HepG2 (cell line): ENCODE data around the gene ETHE1. TPM values are rescaled to one million over a fixed set of nuclear protein-coding genes. Genes with fewer than 3 reads are reported as not detected.

ENCODE experiments used
- ARNT ChIP-seq: fragments of 450-650 bp; IDR thresholded peaks from 2 replicates; pipeline ENCODE4 v1.6.1; 2017
- BHLHE40 ChIP-seq: IDR thresholded peaks from 2 replicates; pipeline ENCODE4 v1.6.1; 2011; ENCODE audit warnings: low read length, improper control_type of control experiment
- CENPX ChIP-seq: sonication (generic); formaldehyde crosslinking; IDR thresholded peaks from 2 replicates; pipeline ENCODE4 v1.9.0; 2021; ENCODE audit warnings: mild to moderate bottlenecking, missing genetic modification reagents, moderate library complexity
- DPF2 ChIP-seq: sonication (generic); formaldehyde crosslinking; IDR thresholded peaks from 2 replicates; pipeline ENCODE4 v1.4.0; 2020; ENCODE audit warnings: mild to moderate bottlenecking, low read depth, missing genetic modification reagents, borderline replicate concordance
- KDM1A ChIP-seq: IDR thresholded peaks from 2 replicates; pipeline ENCODE4 v1.6.1; 2016; ENCODE audit warnings: missing compliant biosample characterization
- ZNF3 ChIP-seq: IDR thresholded peaks from 2 replicates; pipeline ENCODE4 v1.7.0; 2017; ENCODE audit warnings: inconsistent platforms
- ZNF883 ChIP-seq: sonication (generic); formaldehyde crosslinking; IDR thresholded peaks from 2 replicates; pipeline ENCODE4 v1.5.1; 2020; ENCODE audit warnings: mild to moderate bottlenecking, missing genetic modification reagents; ENCODE audit errors: not compliant biosample characterization
- polyA plus RNA-seq, 8 experiments: library from polyadenylated mRNA; depleted of rRNA in 3 of 8; stranded (reverse) in 7 of 8; unstranded in 1 of 8; fragments of >200 nt; fragmentation: Illumina TruSeq in 4 of 8; extraction: Trizol in 4 of 8; gene quantifications; 2 replicates each; pipeline versions ENCODE4 v1.2.1 to v1.2.3, GENCODE V29; 2011 to 2016; ENCODE audit warnings: low read depth in 4 of 8, missing spikeins in 1 of 8, mixed read lengths in 1 of 8; ENCODE audit not compliant: insufficient read depth in 1 of 8
- total RNA-seq, 5 experiments: library from RNA; depleted of rRNA; stranded (reverse); fragments of >200 nt; fragmentation: Illumina TruSeq; extraction: Trizol; gene quantifications; 2 replicates each; pipeline ENCODE4 v1.2.3, GENCODE V29; 2016; ENCODE audit warnings: low read depth in 1 of 5
- TF ChIP-seq, protein P1 (sequence below): sonication (generic); formaldehyde crosslinking; IDR thresholded peaks from 2 replicates; pipeline ENCODE4 v1.4.0; 2020; ENCODE audit warnings: mild to moderate bottlenecking, missing genetic modification reagents
- TF ChIP-seq, protein P2 (sequence below): fragments of 450-650 bp; IDR thresholded peaks from 2 replicates; pipeline ENCODE4 v1.6.1; 2017
- TF ChIP-seq, protein P3 (sequence below): sonication (generic); formaldehyde crosslinking; IDR thresholded peaks from 2 replicates; pipeline ENCODE4 v1.4.0; 2020; ENCODE audit warnings: missing genetic modification reagents
- TF ChIP-seq, protein P4 (sequence below): IDR thresholded peaks from 2 replicates; pipeline ENCODE4 v1.6.1; 2012; ENCODE audit warnings: inconsistent platforms
- TF ChIP-seq, protein P5 (sequence below): sonication (generic); formaldehyde crosslinking; IDR thresholded peaks from 2 replicates; pipeline ENCODE4 v1.4.0; 2020; ENCODE audit warnings: missing genetic modification reagents, borderline replicate concordance
- TF ChIP-seq, protein P6 (sequence below): sonication (generic); formaldehyde crosslinking; conservative IDR thresholded peaks from 2 replicates; pipeline ENCODE4 v1.4.0; 2020; ENCODE audit warnings: missing genetic modification reagents

ETHE1 gene
- total and polyA plus RNA-seq, 2 of the 13 experiments (the other 11 are each of a cell fraction or from before 2014, with no cell fraction given): 32.5 to 58.4 TPM

DNA sequence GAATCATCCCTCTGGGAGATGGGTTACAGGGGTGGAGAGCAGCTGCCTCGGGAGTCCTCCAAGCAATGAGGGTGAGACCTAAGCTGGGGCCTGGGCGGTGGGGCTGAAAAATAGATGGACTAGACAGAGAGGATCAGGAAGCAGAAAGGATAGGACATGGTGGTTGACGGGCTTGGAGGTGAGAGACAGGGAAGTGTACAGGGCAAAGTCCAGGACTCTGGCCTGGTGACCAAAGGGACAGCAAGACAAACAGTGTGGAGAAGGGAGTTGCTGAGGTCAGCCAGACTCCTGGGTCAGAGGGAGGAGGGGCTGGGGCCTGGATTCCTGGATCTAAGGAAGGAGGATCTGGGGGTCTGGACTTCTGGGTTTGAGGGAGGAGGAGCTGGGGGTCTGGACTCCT, 28.0 kb downstream of the ETHE1 start (continued):
- TF ChIP-seq, protein P1, sequence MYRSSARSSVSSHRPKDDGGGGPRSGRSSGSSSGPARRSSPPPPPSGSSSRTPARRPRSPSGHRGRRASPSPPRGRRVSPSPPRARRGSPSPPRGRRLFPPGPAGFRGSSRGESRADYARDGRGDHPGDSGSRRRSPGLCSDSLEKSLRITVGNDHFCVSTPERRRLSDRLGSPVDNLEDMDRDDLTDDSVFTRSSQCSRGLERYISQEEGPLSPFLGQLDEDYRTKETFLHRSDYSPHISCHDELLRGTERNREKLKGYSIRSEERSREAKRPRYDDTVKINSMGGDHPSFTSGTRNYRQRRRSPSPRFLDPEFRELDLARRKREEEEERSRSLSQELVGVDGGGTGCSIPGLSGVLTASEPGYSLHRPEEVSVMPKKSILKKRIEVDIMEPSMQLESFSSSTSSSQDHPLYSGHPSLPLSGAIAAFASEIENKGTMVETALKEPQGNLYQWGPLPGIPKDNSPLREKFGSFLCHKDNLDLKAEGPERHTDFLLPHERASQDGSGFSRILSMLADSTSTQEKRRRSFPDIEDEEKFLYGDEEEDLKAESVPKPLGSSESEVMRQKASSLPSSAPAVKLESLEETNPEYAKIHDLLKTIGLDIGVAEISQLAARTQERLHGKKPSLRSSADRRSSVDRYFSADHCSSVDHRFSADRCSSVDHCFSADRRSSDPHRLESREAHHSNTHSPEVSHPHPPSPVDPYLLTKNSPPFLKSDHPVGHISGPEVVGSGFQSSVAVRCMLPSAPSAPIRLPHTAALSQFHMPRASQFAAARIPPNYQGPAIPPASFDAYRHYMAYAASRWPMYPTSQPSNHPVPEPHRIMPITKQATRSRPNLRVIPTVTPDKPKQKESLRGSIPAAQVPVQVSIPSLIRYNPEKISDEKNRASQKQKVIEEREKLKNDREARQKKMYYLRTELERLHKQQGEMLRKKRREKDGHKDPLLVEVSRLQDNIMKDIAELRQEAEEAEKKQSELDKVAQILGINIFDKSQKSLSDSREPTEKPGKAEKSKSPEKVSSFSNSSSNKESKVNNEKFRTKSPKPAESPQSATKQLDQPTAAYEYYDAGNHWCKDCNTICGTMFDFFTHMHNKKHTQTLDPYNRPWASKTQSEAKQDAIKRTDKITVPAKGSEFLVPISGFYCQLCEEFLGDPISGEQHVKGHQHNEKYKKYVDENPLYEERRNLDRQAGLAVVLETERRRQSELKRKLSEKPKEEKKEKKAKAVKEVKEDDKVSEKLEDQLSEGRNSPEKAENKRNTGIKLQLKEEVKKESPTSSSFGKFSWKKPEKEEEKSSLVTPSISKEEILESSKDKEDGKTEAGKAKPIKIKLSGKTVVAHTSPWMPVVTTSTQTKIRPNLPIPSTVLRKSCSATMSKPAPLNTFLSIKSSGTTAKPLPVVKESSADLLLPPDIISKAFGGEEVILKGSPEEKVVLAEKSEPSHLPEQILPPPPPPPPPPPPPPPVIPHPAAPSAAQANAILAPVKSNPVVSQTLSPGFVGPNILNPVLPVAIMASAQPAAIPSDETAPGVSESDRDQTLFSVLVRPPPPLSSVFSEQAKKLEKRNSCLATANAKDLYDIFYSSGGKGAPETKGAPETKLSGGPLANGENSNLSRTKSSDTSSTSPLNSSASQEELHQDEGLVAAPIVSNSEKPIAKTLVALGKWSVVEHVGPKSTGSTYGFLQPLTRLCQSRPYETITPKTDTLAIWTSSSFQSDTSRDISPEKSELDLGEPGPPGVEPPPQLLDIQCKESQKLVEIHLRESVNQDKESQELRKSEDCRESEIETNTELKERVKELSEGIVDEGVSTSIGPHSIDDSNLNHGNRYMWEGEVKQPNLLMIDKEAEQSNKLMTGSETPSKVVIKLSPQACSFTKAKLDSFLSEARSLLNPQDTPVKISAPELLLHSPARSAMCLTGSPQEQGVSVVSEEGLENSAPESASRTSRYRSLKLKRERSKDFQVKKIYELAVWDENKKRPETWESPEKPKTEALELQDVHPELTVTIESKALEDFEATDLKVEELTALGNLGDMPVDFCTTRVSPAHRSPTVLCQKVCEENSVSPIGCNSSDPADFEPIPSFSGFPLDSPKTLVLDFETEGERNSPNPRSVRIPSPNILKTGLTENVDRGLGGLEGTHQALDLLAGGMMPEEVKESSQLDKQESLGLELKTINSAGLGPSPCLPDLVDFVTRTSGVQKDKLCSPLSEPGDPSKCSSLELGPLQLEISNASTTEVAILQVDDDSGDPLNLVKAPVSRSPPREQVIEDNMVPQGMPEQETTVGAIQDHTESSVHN (CRISPR knock-in tag): no peak
- TF ChIP-seq, protein P2, sequence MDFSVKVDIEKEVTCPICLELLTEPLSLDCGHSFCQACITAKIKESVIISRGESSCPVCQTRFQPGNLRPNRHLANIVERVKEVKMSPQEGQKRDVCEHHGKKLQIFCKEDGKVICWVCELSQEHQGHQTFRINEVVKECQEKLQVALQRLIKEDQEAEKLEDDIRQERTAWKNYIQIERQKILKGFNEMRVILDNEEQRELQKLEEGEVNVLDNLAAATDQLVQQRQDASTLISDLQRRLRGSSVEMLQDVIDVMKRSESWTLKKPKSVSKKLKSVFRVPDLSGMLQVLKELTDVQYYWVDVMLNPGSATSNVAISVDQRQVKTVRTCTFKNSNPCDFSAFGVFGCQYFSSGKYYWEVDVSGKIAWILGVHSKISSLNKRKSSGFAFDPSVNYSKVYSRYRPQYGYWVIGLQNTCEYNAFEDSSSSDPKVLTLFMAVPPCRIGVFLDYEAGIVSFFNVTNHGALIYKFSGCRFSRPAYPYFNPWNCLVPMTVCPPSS: no peak
- TF ChIP-seq, protein P3, sequence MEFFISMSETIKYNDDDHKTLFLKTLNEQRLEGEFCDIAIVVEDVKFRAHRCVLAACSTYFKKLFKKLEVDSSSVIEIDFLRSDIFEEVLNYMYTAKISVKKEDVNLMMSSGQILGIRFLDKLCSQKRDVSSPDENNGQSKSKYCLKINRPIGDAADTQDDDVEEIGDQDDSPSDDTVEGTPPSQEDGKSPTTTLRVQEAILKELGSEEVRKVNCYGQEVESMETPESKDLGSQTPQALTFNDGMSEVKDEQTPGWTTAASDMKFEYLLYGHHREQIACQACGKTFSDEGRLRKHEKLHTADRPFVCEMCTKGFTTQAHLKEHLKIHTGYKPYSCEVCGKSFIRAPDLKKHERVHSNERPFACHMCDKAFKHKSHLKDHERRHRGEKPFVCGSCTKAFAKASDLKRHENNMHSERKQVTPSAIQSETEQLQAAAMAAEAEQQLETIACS (CRISPR knock-in tag): no peak
- TF ChIP-seq, protein P4, sequence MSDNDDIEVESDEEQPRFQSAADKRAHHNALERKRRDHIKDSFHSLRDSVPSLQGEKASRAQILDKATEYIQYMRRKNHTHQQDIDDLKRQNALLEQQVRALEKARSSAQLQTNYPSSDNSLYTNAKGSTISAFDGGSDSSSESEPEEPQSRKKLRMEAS: peak; percentile 54; the same call in 1 of the 2 replicates
- TF ChIP-seq ZNF883: no peak
- TF ChIP-seq CENPX (CRISPR knock-in tag): no peak
- peak; percentile 63; the same call in 1 of the 2 replicates for TF ChIP-seq KDM1A (CRISPR knock-in tag)
- TF ChIP-seq ZNF3 (CRISPR knock-in tag): no peak
- TF ChIP-seq ARNT: no peak
- TF ChIP-seq, protein P5, sequence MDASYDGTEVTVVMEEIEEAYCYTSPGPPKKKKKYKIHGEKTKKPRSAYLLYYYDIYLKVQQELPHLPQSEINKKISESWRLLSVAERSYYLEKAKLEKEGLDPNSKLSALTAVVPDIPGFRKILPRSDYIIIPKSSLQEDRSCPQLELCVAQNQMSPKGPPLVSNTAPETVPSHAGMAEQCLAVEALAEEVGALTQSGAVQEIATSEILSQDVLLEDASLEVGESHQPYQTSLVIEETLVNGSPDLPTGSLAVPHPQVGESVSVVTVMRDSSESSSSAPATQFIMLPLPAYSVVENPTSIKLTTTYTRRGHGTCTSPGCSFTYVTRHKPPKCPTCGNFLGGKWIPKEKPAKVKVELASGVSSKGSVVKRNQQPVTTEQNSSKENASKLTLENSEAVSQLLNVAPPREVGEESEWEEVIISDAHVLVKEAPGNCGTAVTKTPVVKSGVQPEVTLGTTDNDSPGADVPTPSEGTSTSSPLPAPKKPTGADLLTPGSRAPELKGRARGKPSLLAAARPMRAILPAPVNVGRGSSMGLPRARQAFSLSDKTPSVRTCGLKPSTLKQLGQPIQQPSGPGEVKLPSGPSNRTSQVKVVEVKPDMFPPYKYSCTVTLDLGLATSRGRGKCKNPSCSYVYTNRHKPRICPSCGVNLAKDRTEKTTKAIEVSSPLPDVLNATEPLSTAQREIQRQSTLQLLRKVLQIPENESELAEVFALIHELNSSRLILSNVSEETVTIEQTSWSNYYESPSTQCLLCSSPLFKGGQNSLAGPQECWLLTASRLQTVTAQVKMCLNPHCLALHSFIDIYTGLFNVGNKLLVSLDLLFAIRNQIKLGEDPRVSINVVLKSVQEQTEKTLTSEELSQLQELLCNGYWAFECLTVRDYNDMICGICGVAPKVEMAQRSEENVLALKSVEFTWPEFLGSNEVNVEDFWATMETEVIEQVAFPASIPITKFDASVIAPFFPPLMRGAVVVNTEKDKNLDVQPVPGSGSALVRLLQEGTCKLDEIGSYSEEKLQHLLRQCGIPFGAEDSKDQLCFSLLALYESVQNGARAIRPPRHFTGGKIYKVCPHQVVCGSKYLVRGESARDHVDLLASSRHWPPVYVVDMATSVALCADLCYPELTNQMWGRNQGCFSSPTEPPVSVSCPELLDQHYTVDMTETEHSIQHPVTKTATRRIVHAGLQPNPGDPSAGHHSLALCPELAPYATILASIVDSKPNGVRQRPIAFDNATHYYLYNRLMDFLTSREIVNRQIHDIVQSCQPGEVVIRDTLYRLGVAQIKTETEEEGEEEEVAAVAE (CRISPR knock-in tag): no peak
- TF ChIP-seq, protein P6, sequence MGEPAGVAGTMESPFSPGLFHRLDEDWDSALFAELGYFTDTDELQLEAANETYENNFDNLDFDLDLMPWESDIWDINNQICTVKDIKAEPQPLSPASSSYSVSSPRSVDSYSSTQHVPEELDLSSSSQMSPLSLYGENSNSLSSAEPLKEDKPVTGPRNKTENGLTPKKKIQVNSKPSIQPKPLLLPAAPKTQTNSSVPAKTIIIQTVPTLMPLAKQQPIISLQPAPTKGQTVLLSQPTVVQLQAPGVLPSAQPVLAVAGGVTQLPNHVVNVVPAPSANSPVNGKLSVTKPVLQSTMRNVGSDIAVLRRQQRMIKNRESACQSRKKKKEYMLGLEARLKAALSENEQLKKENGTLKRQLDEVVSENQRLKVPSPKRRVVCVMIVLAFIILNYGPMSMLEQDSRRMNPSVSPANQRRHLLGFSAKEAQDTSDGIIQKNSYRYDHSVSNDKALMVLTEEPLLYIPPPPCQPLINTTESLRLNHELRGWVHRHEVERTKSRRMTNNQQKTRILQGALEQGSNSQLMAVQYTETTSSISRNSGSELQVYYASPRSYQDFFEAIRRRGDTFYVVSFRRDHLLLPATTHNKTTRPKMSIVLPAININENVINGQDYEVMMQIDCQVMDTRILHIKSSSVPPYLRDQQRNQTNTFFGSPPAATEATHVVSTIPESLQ (CRISPR knock-in tag): no peak
- TF ChIP-seq BHLHE40: no peak
- TF ChIP-seq DPF2 (CRISPR knock-in tag): no peak
